DND-41 (cell line): ENCODE data around the gene CSPG5.

ENCODE experiments used
- EZH2 ChIP-seq: IDR thresholded peaks from 3 replicates; pipeline ENCODE4 v1.6.1; 2012; ENCODE audit warnings: borderline replicate concordance, low read depth, mild to moderate bottlenecking, moderate library complexity, low read length, inconsistent platforms; ENCODE audit not compliant: severe bottlenecking
- TF ChIP-seq, protein P1 (sequence below): IDR thresholded peaks from 2 replicates; pipeline ENCODE4 v1.5.1; 2012; ENCODE audit warnings: borderline replicate concordance, low read length, moderate library complexity, mild to moderate bottlenecking; ENCODE audit not compliant: poor library complexity, severe bottlenecking; ENCODE audit errors: extremely low read depth

DNA sequence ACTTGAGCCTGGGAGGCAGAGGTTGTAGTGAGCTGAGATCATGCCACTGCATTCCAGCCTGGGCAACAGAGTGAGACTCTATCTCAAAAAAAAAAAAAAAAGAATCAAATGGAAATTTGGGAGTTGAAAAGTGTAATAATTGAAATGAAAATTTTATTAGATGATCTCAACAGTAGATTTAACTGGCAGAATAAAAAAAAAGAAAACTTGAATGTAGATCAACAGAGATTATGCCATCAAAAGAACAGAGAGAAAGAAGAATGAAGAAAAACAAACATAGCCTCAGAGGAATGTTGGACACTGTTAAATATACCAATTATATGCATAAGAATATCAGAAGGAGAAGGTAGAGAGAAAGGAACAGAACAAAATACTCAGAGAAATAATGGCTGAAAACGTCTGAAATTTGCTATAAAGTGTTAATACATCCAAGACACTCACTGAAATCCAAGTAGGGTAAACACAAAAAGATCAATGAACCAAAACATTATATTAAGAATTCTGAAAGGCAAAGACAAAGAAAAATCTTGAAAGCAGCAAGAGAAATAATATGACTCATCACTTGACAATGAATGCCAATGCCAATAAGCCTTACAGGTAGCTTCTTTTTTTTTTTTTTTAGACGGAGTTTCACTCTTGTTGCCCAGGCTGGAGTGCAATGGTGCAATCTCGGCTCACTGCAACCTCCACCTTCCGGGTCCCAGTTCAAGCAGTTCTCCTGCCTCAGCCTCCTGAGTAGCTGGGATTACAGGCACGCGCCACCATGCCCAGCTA, 50.5 kb downstream of the CSPG5 start:
- TF ChIP-seq, protein P1, sequence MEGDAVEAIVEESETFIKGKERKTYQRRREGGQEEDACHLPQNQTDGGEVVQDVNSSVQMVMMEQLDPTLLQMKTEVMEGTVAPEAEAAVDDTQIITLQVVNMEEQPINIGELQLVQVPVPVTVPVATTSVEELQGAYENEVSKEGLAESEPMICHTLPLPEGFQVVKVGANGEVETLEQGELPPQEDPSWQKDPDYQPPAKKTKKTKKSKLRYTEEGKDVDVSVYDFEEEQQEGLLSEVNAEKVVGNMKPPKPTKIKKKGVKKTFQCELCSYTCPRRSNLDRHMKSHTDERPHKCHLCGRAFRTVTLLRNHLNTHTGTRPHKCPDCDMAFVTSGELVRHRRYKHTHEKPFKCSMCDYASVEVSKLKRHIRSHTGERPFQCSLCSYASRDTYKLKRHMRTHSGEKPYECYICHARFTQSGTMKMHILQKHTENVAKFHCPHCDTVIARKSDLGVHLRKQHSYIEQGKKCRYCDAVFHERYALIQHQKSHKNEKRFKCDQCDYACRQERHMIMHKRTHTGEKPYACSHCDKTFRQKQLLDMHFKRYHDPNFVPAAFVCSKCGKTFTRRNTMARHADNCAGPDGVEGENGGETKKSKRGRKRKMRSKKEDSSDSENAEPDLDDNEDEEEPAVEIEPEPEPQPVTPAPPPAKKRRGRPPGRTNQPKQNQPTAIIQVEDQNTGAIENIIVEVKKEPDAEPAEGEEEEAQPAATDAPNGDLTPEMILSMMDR = no peak
- TF ChIP-seq EZH2 = no peak
